LNCAP (cell line): ENCODE results near the gene ASGR2.

Experiments
- CTCF ChIP-seq: fragments of 450-650 bp; IDR thresholded peaks from 2 replicates; pipeline ENCODE4 v1.5.1; 2017; ENCODE audit warnings: mild to moderate bottlenecking

ASGR2 gene

GRCh38 chr17:7080456-7081041 lies 34.1 kb downstream of the ASGR2 start:
- TF ChIP-seq CTCF: no peak

- no peak for TF ChIP-seq CTCF
Observed at GRCh38 chr17:7079581-7080455, 34.8 kb downstream of the ASGR2 start, which contains the start of gene CLEC10A. CLEC10A (minus strand) TSS chr17:7080251; CDS start chr17:7078812, 1,439 bp downstream.

- no peak for TF ChIP-seq CTCF
Observed at GRCh38 chr17:7078711-7079110, 35.9 kb downstream of the ASGR2 start.

GRCh38 chr17:7077911-7078546 lies 36.6 kb downstream of the ASGR2 start:
- TF ChIP-seq CTCF: no peak

GRCh38 chr17:7074931-7075330 lies 39.7 kb downstream of the ASGR2 start:
- TF ChIP-seq CTCF: no peak

GRCh38 chr17:7072406-7072805 lies 42.2 kb downstream of the ASGR2 start:
- TF ChIP-seq CTCF: no peak

- TF ChIP-seq CTCF: no peak
Observed at GRCh38 chr17:7070712-7071111, 43.9 kb downstream of the ASGR2 start.
